ENCODE results near the gene IL15RA.

GRCh38 chr10:6024334-6024682 lies 47.0 kb upstream of the IL15RA start:
- TF ChIP-seq, protein P1, sequence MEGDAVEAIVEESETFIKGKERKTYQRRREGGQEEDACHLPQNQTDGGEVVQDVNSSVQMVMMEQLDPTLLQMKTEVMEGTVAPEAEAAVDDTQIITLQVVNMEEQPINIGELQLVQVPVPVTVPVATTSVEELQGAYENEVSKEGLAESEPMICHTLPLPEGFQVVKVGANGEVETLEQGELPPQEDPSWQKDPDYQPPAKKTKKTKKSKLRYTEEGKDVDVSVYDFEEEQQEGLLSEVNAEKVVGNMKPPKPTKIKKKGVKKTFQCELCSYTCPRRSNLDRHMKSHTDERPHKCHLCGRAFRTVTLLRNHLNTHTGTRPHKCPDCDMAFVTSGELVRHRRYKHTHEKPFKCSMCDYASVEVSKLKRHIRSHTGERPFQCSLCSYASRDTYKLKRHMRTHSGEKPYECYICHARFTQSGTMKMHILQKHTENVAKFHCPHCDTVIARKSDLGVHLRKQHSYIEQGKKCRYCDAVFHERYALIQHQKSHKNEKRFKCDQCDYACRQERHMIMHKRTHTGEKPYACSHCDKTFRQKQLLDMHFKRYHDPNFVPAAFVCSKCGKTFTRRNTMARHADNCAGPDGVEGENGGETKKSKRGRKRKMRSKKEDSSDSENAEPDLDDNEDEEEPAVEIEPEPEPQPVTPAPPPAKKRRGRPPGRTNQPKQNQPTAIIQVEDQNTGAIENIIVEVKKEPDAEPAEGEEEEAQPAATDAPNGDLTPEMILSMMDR (IDR thresholded peaks at IDR 0.05) = no peak
- TF ChIP-seq POLR2AphosphoS5 (IDR thresholded peaks at IDR 0.05; ENCODE audit: low read depth, low read length) (no peak), SIN3A (IDR thresholded peaks at IDR 0.05; ENCODE audit: borderline replicate concordance, insufficient read depth, low read depth, low read length) (no peak), TCF7L2 (IDR thresholded peaks at IDR 0.05; ENCODE audit: low read depth, low read length) (no peak)
- TF ChIP-seq, protein P2, sequence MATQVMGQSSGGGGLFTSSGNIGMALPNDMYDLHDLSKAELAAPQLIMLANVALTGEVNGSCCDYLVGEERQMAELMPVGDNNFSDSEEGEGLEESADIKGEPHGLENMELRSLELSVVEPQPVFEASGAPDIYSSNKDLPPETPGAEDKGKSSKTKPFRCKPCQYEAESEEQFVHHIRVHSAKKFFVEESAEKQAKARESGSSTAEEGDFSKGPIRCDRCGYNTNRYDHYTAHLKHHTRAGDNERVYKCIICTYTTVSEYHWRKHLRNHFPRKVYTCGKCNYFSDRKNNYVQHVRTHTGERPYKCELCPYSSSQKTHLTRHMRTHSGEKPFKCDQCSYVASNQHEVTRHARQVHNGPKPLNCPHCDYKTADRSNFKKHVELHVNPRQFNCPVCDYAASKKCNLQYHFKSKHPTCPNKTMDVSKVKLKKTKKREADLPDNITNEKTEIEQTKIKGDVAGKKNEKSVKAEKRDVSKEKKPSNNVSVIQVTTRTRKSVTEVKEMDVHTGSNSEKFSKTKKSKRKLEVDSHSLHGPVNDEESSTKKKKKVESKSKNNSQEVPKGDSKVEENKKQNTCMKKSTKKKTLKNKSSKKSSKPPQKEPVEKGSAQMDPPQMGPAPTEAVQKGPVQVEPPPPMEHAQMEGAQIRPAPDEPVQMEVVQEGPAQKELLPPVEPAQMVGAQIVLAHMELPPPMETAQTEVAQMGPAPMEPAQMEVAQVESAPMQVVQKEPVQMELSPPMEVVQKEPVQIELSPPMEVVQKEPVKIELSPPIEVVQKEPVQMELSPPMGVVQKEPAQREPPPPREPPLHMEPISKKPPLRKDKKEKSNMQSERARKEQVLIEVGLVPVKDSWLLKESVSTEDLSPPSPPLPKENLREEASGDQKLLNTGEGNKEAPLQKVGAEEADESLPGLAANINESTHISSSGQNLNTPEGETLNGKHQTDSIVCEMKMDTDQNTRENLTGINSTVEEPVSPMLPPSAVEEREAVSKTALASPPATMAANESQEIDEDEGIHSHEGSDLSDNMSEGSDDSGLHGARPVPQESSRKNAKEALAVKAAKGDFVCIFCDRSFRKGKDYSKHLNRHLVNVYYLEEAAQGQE (IDR thresholded peaks at IDR 0.05; ENCODE audit: insufficient read depth in 1 of 2, low read depth in 2 of 2, low read length in 1 of 2) = no peak
